ENCODE data around the gene MRPS9.

The MRPS9 gene

DNA sequence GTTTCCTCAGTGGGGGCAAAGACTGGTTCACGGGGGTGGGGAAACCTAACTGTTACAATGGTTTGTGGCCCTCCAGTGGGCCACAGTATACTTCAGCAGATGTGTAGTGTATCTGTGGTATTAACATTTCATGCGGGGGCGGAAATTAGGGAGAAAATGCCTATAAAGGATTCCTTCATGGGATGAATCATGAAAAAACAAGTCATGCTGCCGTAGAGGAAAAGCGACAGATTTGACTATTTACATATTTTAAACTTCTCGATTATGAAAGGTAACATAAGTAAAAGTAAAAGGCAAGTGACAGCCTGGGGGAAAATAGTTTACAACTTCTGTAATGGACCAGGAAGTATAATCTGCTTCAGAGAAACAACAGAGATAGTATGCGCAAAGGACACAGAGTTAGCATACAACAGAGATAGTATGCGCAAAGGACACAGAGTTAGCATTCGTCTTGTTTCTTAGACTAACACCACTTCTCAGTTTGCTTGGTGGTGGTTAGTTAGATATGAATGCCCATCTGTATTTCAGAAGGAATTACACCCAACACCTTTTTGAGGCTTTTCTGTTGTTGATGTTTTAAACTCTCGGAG is 41.1 kb downstream of the MRPS9 start:
- no peak for DNase-seq (ENCODE audit: low read depth)

DNA sequence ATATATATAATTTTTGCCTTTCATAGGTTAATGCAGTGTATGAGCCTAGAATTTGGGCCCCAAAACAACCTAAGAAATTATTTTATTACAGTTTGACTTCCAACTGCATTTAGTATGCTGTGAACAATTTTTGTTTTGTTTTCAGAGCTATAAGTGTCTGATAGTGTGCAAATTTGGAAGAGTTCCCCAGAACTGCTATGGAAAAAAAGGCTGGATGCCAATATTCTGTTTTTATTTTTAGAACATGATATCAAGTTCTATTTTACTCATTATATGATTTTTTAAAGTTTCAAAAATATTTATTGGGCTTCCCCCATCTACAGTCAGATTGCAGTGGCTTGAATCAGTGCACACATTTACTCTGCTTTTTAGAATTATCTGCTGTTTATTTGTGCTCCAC is 42.6 kb downstream of the MRPS9 start:
- DNase-seq (ENCODE audit: low read depth): no peak

DNA sequence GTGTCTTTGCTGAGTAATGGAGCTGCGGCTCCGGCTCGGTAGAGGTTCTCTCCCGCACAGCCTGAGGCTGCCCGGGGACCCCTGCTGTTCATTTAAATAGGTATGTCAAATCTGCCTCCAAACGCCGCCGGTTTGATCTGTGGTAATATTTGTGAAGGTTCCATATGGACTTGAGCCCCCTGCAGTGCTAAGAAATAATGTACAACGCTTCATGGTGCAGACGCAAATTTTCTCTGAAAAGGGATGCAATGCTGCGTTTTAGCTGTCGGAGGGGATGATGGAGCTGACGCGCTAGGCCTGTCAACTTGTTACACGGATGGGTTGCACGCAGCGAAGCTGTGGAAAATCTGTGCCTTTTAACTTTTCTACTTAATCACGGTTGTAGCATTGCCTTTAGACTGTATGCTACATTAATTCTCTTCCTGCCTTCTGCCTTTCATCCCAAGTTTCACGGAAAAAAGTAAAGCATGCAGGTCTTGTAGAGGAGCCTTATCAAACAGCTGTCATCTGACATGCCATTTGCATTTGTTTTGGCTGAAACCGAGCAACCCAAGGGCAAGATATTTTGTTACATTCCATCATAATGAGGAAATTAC is 43.2 kb downstream of the MRPS9 start:
- DNase-seq (ENCODE audit: low read depth): no peak

DNA sequence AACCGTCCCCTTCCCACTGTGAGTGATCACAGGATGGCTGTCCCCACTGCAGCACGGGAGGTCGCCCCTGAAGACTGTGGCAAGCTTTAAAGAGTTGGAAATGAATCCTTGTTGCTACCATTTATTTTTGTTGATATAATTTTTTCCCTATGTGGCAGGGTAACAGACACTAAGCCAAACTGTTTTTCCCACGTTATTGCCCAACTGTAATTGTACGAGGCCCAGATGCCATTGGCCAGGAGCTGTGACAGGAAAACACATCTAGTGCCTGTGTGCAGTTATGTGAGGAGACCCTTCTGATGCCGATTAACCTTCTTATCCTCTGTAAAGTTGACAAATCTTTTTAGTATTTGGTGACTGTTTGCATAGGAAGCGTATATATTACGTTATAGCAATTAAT is 44.2 kb downstream of the MRPS9 start:
- DNase-seq (ENCODE audit: low read depth): no peak

DNA sequence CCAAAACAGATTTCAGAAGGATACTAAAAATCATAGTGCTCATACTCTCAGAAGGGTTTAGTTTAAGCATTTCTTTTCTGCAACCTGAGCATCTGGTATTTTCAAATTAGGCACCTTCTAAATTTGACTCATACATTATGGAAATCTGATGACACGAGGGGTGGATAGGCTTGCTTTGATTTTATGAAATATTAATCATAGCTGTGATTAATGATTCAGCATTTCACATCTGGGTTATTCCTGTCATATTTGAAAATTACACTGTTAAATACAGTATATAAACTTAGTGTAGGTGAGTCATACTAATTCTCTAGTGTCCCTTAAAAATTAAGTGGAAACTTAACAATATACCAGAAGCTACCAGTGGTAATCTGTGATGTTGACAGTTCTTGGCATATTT is 47.7 kb downstream of the MRPS9 start:
- no peak for DNase-seq (ENCODE audit: low read depth)

DNA sequence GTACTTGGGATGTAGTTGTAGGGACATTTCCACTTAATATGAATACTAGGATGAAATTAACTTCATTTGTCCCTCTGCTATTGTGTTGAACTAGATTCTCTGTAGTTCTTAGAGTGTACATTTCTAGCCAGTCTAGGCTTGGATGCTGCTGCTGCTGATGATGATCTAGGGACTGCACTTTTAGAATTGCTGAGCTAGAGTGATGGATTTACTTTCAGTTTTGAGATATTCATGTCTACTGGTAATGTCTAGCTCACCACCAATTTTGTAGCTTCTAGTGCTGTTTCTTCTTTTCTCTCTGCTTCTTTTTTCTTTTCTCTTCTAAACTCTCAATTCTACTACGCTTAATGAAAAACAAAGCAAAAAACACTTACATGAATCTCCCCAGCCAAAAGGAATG is 49.4 kb downstream of the MRPS9 start:
- no peak for DNase-seq (ENCODE audit: low read depth)

DNA sequence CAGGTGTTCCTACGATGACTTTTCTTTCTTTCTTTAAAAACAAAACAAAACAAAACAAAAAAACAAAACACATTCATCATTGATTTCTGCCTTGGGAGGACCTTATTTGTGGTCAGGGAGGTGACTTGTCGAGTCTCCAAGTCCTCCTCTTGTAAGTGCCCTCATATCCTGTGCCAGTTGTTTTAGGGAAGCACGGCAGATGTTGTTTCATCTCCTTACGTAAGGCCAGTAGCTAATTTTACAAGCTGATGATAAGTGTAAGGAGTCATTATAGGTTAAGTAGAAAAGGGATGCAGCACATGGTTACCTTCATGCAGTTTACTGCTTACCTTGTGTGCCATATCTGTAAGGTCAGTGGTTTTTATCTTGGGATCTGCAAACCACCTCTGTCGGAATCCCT is 52.2 kb downstream of the MRPS9 start:
- DNase-seq (ENCODE audit: low read depth): no peak

DNA sequence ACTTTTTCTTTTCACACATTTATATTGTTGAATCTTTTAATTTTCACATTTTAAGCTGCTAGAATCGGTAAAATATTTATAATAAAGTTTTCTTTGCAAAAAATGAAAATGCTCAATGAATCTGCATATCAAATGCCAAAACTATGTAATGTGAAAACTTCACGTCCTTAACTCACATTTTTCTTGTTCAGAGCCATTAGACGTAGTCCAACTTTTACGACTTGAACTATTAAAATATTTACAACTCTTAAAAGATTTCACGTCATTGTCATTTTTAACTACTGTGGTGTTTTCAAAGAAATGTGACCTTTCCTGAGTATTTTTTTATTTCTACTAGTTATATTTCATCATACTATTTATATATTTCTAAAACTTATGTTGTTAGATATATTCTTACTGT is 54.9 kb downstream of the MRPS9 start:
- no peak for DNase-seq (ENCODE audit: low read depth)

DNA sequence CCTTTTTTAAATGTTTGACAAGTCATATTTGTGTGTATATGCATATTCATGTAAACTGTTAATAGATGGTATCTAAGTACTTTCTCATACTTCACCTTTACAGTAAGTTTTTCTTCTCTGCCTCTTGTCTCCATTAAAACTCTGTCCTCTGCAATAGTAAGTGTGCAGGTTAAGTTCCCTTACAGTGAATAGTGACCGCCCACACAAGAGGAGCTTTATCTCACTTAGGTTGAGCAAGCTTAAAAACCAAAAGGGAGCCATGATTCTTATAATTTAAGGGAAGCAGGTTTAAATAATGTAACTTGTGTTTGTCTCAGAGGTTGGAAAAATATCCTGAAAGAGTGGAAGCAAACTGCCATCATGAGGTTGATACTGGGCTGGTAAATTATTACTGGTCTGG is 61.3 kb downstream of the MRPS9 start:
- DNase-seq (ENCODE audit: low read depth): no peak

DNA sequence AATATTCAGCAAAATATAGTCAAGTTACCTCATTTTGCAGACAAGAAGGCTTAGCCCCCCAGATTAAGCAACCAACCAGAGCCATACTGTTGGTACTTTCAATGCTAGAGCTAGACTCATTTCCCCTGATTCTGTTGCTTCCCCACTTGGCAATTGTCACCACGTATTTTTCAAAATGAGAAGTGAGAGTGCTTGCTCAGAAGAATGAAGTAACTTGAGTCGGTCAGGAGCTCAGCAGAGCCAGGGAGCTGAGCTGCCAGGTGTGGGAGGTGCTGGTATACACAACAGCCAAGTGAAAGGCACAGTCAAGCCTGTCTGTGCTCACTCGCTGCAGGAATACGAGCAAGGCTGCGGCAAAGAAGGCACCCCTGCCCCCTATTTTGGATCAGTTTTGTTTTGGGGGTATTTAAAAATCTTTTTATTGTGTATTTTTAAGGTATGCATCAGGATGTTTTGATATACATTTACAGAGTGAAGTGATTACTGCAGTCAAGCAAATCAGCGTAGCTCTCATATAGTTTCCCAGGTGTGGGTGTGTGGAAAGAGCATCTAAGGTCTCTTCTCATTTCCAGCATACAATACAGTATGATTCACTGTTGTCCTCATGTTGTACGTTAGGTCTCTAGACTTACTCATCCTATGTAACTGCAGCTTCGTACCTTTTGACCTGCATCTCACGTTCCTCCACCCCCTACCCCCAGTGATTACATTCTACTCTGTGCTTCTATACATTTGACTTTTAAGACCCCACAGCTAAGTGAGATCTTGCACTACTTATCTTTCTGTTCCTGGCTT is 62.4 kb downstream of the MRPS9 start:
- no peak for DNase-seq (ENCODE audit: low read depth)

DNA sequence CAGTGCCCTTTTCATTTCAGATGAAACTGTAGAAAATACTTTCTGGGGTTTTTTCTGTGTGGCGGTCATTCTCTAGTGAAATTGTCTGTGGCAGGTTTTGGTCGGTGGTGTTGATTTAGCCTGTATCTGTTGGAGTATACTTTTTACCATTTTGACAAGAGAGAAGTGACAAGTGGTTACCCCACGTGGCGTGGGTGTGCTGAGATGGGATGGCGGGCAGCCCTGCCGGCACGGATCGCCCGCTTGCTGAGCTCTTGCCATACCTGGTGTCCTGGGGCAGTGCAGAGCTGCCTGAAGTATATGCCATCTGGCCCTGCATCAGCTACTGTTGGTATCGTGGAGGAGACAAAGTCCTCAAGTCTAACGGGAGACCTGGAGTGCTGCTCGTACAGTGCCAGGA is 64.1 kb downstream of the MRPS9 start:
- no peak for DNase-seq (ENCODE audit: low read depth)

DNA sequence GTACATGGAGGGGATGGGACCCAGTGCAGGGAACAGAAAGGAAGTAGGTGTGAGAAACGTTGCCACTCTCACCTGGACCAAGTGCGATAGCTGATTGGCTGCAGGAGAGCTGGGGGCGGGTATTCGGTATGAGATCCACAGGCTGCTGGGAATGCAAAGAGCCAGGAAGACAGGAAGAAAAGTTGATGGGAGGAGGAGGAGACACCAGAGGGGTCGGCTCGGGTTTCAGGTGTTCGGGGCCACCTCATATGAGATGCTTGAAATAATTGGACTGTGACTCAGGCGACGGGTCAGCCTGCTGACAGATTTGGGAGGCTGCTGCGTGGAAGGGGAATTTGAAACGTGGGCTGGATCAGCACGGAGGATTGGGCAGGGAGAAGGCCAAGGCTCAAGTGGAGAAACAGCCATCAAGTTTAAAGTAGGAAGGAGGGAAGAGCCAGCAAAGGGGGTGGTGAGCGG is 65.1 kb downstream of the MRPS9 start:
- no peak for DNase-seq (ENCODE audit: low read depth)

DNA sequence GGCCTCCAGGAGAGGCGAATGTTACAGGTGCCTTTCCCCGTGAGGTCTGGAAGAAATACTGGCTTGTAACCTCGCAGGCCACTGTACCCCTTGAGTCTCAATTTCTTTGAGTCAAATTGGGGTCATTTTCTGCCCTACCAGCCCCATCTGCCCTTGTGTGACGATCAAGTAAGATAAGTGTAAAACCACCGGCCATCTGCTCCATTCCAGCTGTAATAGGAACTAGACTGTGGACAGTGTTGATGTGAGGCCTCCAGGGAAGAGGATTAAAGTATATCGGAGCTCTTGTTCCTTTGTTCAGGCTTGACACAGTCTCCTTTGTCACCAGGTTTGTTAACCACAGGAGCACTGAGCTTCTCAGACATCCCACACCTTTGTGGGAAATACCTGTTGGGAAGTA is 65.6 kb downstream of the MRPS9 start:
- DNase-seq (ENCODE audit: low read depth): no peak

DNA sequence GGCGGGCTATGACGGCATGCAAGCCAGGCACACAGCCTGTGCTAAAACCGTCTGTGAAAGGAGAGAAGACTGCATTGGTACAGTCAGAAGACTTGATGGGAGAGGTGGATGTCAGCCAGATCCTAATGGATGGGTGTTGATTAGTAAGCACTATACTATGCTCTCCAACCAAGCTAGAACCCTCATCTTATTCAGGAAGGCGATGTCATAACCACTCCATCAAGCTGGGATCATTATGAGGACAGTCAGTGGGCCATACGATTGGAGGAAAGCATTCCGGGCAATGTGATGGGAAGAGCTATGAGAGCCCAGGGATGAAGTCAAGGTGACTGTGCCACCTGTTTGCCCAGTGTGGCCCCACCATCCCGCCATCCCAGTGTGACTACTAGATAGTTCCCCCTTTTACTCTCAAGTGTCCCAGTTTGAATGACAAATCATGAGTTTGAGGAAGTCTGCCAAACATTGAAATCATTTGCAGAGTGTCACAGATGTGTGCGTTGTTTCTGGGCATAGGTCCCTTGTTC is 66.4 kb downstream of the MRPS9 start:
- no peak for DNase-seq (ENCODE audit: low read depth)

DNA sequence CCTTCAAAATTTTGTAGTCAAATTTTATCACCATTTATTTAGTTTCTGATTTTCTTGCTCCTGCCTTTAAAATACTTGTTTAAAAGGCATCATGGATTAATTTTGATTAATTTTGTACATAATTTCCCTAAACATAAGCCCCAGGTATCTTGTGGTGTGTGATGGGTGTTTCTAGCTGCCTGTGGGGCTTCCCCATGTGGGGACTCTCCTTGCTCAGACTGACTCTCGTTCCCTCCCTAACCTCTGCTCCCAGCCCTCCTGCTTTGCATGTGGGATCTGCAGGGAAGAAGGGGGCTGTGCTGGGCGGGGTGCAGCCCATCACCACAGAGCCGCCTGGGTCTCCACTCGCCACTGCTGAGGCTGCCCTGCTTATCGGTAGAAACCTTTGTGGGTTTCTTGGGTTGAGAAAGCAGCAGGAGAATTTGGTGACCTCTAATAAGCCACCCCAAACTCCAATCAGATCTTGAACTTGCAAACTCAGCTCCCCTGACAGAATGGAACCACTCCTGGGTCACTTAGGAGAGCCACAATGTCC is 72.5 kb downstream of the MRPS9 start:
- no peak for DNase-seq (ENCODE audit: low read depth)

DNA sequence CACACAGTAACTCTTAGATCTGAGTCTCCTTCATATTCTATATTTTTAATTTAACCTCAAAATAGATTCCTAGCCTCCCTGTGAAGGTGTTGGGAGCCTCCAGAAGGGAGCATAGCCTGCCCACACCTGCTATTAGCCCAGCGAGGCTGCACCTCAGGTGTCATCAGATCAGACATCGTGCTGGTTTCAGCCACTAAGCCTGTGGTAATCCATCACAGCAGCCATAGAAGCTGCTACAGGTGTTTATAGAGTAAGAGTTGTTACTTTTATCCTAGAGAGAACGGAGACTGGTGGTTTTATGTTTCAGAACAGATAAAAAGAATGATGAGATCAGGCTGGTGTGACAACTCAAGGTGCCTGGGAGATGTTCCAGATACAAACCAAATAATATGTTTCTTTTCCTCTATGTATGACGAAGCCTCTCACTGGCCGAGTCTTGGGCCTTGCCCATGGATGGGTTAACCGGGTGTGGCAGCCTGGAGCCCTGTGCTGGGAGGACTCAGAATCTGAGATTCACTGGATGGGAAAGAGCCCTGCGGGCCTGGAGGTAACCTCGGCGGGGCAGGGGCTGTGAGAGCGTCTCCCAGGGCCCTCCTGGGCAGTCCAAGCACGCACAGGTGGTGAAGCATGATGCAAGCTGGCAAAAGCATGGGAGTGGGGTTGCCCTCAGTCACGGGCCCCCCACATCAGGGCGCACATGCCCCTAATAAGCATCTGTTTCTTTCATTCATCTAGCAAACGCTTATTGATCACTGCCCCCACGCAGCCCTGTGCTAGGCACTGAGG is 73.7 kb downstream of the MRPS9 start:
- DNase-seq (ENCODE audit: low read depth): no peak

DNA sequence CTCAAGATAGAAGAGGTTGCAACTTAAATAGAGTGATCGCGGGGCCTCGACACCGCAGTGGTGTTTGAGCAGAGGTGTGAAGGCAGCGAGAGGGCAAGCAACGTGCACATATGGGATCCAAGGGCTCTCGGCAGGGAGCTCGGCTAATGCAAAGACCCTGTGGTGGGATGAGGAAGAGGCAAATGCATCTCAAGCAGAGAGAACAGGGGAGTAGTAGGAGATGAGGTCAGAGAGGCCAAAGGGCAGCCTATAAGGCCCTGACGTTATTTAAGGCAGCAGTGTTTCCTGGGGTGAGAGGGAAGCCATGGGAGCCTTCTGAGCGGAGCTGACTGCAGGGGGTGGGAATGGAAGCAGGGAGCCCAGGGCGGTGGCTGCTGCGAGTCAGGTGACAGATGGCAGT is 74.5 kb downstream of the MRPS9 start:
- no peak for DNase-seq (ENCODE audit: low read depth)

DNA sequence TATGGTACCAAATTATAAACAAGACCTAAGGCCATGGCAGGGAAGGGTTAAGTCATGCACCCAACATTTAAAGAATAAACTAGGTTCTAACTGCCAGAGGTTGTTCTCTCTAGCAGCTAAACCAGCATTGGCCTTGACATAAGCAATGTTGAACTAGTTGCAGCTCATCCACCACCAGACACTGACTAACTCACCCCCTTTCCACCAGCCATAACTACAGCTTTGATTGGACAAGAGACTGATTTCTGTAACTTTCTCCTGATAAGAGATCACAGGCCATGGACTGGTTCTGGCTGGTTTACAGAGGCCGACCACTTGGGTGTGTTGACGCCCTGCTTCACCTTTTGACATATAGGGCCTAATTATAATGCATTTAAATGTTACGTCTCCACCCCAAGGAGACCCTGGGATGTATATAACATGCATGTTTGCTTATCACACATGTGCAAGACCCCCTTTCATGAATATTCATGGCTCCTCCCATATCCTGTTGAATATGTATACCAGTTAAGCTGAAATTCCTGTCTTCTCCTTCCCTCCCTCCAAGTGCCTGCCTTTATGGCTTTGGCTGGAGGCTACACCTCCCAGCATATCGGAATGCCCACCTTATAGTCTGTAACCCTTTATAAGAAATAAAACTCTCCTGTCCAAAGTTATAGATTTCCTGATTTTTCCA is 75.9 kb downstream of the MRPS9 start:
- DNase-seq (ENCODE audit: low read depth): no peak

DNA sequence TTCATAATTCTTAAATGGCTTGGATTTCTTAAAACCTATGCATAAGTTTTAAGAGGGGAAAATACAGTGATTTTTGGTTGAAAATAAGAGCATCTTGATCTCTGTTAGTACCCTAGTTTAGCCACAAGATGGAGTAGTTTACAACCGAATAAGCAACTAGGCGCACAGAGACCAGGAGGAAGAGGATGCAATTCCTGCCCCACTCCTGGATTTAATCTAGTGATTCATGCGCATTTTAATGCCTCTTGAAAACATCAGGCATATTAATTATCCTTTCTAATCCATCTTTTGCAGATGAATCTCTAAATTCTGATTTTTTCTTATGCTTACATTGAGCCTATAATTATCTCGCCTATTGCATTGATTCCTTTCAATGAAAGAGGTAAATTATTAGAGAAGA is 76.7 kb downstream of the MRPS9 start:
- DNase-seq (ENCODE audit: low read depth): no peak

DNA sequence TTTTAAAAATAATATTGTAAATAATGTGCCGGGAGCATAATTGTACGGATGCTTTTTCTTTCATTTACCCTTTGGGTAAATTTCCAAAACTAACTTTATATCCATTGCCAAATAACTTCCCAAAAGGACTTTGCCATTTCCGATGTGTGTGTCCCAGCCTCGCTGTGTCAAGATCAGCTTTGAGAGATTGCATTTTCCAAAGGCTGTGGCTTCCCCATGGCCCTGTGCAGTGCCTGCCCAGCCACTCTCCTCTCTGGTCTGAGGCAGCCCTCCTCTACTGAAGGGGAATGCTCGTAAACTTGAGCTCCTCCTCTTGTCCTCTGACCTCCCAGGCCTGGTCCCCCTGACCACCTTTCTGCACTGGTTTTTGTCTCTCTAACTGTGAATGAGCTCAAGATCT is 78.5 kb downstream of the MRPS9 start:
- no peak for DNase-seq (ENCODE audit: low read depth)

DNA sequence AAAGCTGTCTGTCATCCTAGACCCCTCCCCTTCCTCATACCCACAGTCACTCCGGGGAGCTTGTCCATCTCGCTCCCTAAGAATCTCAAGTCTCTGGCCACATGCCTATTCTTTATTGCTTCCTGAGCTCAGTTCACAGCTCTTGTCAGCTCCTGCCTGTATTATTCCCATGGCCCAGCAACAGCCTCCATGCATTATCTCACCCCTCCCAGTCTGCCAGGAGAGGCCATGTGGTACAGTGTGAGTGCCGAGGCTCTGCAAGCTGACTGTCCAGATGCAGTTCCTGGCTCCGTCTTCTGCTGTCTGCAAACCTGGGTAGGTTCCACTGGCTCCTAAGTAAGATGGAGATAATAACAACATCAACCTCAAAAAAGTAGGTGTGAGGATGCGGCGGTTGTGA is 79.7 kb downstream of the MRPS9 start:
- no peak for DNase-seq (ENCODE audit: low read depth)

DNA sequence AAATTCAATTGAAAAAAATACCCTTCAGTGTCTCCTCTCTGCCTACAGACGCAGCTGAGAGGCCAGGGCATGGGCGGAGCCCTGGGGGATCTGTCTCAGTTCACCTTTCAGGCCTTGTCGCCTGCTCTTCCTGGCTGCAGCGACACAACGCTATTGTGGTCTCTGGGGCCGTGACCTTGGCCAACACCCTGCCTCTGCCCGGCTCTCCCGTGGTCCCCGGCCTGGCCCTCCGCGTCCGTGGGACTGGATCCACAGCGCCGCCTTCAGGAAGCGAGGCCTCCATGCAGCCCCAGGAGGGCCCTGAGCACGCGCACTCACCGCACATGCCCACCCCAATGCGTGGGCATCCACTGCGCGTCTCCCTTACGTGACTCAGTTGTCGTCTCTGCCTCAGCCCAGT is 81.1 kb downstream of the MRPS9 start:
- DNase-seq (ENCODE audit: low read depth): no peak
